HepG2 (cell line): ENCODE data around the gene TMEM273. TPM values are rescaled to one million over a fixed set of nuclear protein-coding genes. Genes with fewer than 3 reads are reported as not detected.

ENCODE experiments used
- ATAC-seq: fragments of 200-7000 bp; cut with Tn5 transposase; 3 replicates; pipeline ENCODE4 v1.9.1; 2020; ENCODE audit warnings: mild to moderate bottlenecking, moderate library complexity
- BruUV-seq: library from RNA; stranded (reverse); fragments of 400-500 nt; replicated peaks from 2 replicates; lab custom pipeline; 2021; lab: Mats Ljungman, UMichigan
- CTCF ChIA-PET: fragments of 300-600 bp; formaldehyde crosslinking; extraction: SDS; loops from one replicate; lab custom pipeline; 2021; ENCODE audit warnings: low total read pairs, inconsistent platforms, low intra/inter-chr PET ratio; lab: Yijun Ruan, JAX
- POLR2A ChIA-PET: fragments of 350-600 bp; sonication (Branson Sonifier 250); formaldehyde crosslinking; loops from one replicate; lab custom pipeline; 2020; ENCODE audit warnings: antibody characterized with exemption, inconsistent platforms; lab: Yijun Ruan, JAX
- DNase-seq: peaks from one replicate; pipeline ENCODE4 v3.0.0-alpha.2; 2015; ENCODE audit warnings: low spot score
- FAIRE-seq: peaks from 3 replicates; lab custom pipeline; 2011; peaks lifted over from hg19 to GRCh38; lab: Jason Lieb, UNC
- H2AFZ ChIP-seq: one replicate; pipeline ENCODE4 v1.6.1; 2011; ENCODE audit warnings: low read length, inconsistent platforms
- H3K27ac ChIP-seq: fragments of 300-600 bp; 3 replicates; pipeline ENCODE4 v1.8.0; 2011; ENCODE audit warnings: mixed run types, mild to moderate bottlenecking, mixed read lengths, low read length, inconsistent platforms; ENCODE audit not compliant: insufficient read depth; ENCODE audit errors: extremely low read length
- H3K27me3 ChIP-seq, 2 experiments: fragments of 200-600 bp in 1 of 2; 2 replicates in 1 of 2; 3 replicates in 1 of 2; pipeline versions ENCODE4 v1.6.0 to v1.8.0; 2011; ENCODE audit warnings: low read length in 2 of 2, mild to moderate bottlenecking in 2 of 2, moderate library complexity in 2 of 2, inconsistent platforms in 1 of 2; ENCODE audit not compliant: insufficient read depth in 2 of 2, control insufficient read depth in 1 of 2
- H3K36me3 ChIP-seq, 2 experiments: fragments of 200-600 bp in 1 of 2; replicated peaks in 1 of 2; 2 replicates in 1 of 2; 3 replicates in 1 of 2; pipeline versions ENCODE4 v1.5.1 to v1.8.0; 2011; ENCODE audit warnings: low read length in 2 of 2, inconsistent platforms in 1 of 2; ENCODE audit not compliant: insufficient read depth in 2 of 2, control insufficient read depth in 1 of 2
- H3K4me1 ChIP-seq: 2 replicates; pipeline ENCODE4 v1.5.1; 2012; ENCODE audit warnings: low read length, inconsistent platforms; ENCODE audit not compliant: insufficient read depth
- H3K4me2 ChIP-seq: 2 replicates; pipeline ENCODE4 v1.6.0; 2011; ENCODE audit warnings: low read depth, low read length, inconsistent platforms
- H3K4me3 ChIP-seq, 3 experiments: fragments of 200-600 bp in 1 of 3; sonication (generic), shearing (Covaris generic) in 1 of 3; replicated peaks in 1 of 3; 2 replicates each; pipeline ENCODE4 v1.5.1; 2011 to 2016; ENCODE audit warnings: low read length in 3 of 3, inconsistent platforms in 2 of 3, low read depth in 2 of 3, mild to moderate bottlenecking in 2 of 3, control low read depth in 1 of 3, mixed read lengths in 1 of 3; ENCODE audit not compliant: insufficient read depth in 1 of 3
- H3K79me2 ChIP-seq: one replicate; pipeline ENCODE4 v1.6.1; 2011; ENCODE audit warnings: low read length, inconsistent platforms; ENCODE audit not compliant: insufficient read depth
- H3K9ac ChIP-seq: 2 replicates; pipeline ENCODE4 v1.6.0; 2011; ENCODE audit warnings: mild to moderate bottlenecking, low read depth, low read length, inconsistent platforms; ENCODE audit not compliant: insufficient read depth
- H3K9me3 ChIP-seq: 2 replicates; pipeline ENCODE4 v1.5.1; 2012; ENCODE audit warnings: mild to moderate bottlenecking, low read length
- H4K20me1 ChIP-seq: 2 replicates; pipeline ENCODE4 v1.6.0; 2011; ENCODE audit warnings: inconsistent platforms, mild to moderate bottlenecking, low read length, moderate library complexity; ENCODE audit not compliant: insufficient read depth
- KLF11 ChIP-seq: IDR thresholded peaks from 2 replicates; pipeline ENCODE4 v1.6.1; 2016; ENCODE audit warnings: missing compliant biosample characterization
- MBD4 ChIP-seq: IDR thresholded peaks from 2 replicates; pipeline ENCODE4 v1.6.1; 2012; ENCODE audit warnings: low read length, inconsistent platforms, borderline replicate concordance
- NFRKB ChIP-seq: fragments of 450-650 bp; IDR thresholded peaks from 2 replicates; pipeline ENCODE4 v1.6.1; 2017
- NR2F6 ChIP-seq, 2 experiments: IDR thresholded peaks; 2 replicates each; pipeline ENCODE4 v1.6.1; 2016; ENCODE audit warnings: antibody characterized with exemption in 1 of 2, mild to moderate bottlenecking in 1 of 2
- POGZ ChIP-seq: sonication (generic); formaldehyde crosslinking; IDR thresholded peaks from 2 replicates; pipeline ENCODE4 v1.4.0; 2020; ENCODE audit warnings: mild to moderate bottlenecking, missing genetic modification reagents
- PTBP1 ChIP-seq: fragments of 200-400 bp; formaldehyde crosslinking; IDR thresholded peaks from 2 replicates; pipeline ENCODE4 v1.6.1; 2018; ENCODE audit warnings: low read length, low read depth; ENCODE audit not compliant: poor library complexity, severe bottlenecking
- RARA ChIP-seq: IDR thresholded peaks from 2 replicates; pipeline ENCODE4 v1.6.1; 2016; ENCODE audit warnings: missing genetic modification reagents, missing compliant biosample characterization
- REL ChIP-seq: sonication (generic); formaldehyde crosslinking; conservative IDR thresholded peaks from 2 replicates; pipeline ENCODE4 v1.8.0; 2022; ENCODE audit warnings: mild to moderate bottlenecking, missing genetic modification reagents, moderate library complexity
- SMAD1 ChIP-seq: sonication (generic); formaldehyde crosslinking; IDR thresholded peaks from 2 replicates; pipeline ENCODE4 v1.4.0; 2020; ENCODE audit warnings: missing genetic modification reagents, low read depth, mild to moderate bottlenecking, borderline replicate concordance
- ZEB1 ChIP-seq: IDR thresholded peaks from 2 replicates; pipeline ENCODE4 v1.6.1; 2012; ENCODE audit warnings: mild to moderate bottlenecking, low read depth, inconsistent platforms; ENCODE audit not compliant: insufficient replicate concordance
- ZNF329 ChIP-seq: sonication (generic); formaldehyde crosslinking; IDR thresholded peaks from 2 replicates; pipeline ENCODE4 v1.9.0; 2021; ENCODE audit warnings: low read depth, mild to moderate bottlenecking, missing genetic modification reagents
- ZNF33B ChIP-seq: sonication (generic); formaldehyde crosslinking; IDR thresholded peaks from 2 replicates; pipeline ENCODE4 v1.5.1; 2020; ENCODE audit warnings: mild to moderate bottlenecking, missing genetic modification reagents
- ZNF547 ChIP-seq: sonication (generic); formaldehyde crosslinking; IDR thresholded peaks from 2 replicates; pipeline ENCODE4 v1.5.1; 2020; ENCODE audit warnings: mild to moderate bottlenecking, missing genetic modification reagents
- ZNF678 ChIP-seq: sonication (generic); formaldehyde crosslinking; IDR thresholded peaks from 2 replicates; pipeline ENCODE4 v1.4.0; 2020; ENCODE audit warnings: mild to moderate bottlenecking, missing genetic modification reagents
- WGBS: methylation state at CpG from one replicate; pipeline ENCODE4 v1.1.6; 2017; ENCODE audit warnings: low lambda C conversion rate; 5-methylcytosine and 5-hydroxymethylcytosine counted together
- in situ Hi-C: cut with HindIII; loops from 2 replicates; pipeline ENCODE4 v1.10.0; 2017; ENCODE audit warnings: low pct_unique_long_range_greater_than_20kb; ENCODE audit not compliant: extremely low pct_ligation_motif_present
- intact Hi-C: fragments of 100-400 bp; cut with micrococcal nuclease; formaldehyde crosslinking; loops from one replicate; pipeline ENCODE4 v1.10.0; 2022; ENCODE audit not compliant: unreplicated experiment
- polyA plus RNA-seq, 8 experiments: library from polyadenylated mRNA; depleted of rRNA in 3 of 8; stranded (reverse) in 7 of 8; unstranded in 1 of 8; fragments of >200 nt; fragmentation: Illumina TruSeq in 4 of 8; extraction: Trizol in 4 of 8; gene quantifications; 2 replicates each; pipeline versions ENCODE4 v1.2.1 to v1.2.3, GENCODE V29; 2011 to 2016; ENCODE audit warnings: low read depth in 4 of 8, missing spikeins in 1 of 8, mixed read lengths in 1 of 8; ENCODE audit not compliant: insufficient read depth in 1 of 8
- total RNA-seq, 5 experiments: library from RNA; depleted of rRNA; stranded (reverse); fragments of >200 nt; fragmentation: Illumina TruSeq; extraction: Trizol; gene quantifications; 2 replicates each; pipeline ENCODE4 v1.2.3, GENCODE V29; 2016; ENCODE audit warnings: low read depth in 1 of 5
- TF ChIP-seq, protein P1 (sequence below): sonication (generic); formaldehyde crosslinking; IDR thresholded peaks from 2 replicates; pipeline ENCODE4 v1.5.0; 2020; ENCODE audit warnings: mild to moderate bottlenecking, missing genetic modification reagents, borderline replicate concordance

TMEM273 gene
- total and polyA plus RNA-seq, 2 of the 13 experiments (the other 11 are each of a cell fraction or from before 2014, with no cell fraction given): not detected

GRCh38 chr10:49158404-49158803 lies 29.8 kb downstream of the TMEM273 start (continued):
- TF ChIP-seq MBD4 (no peak), KLF11 (CRISPR knock-in tag) (no peak)
- TF ChIP-seq, all 625 proteins: peak for 0

GRCh38 chr10:49157229-49157628 lies 31.0 kb downstream of the TMEM273 start:
- no TSS peak for BruUV-seq
- DNase-seq (no peak), ATAC-seq (no peak), FAIRE-seq (no peak)
- no peak overlapping the region for H3K4me2 ChIP-seq
- no peak overlapping the region for H2AFZ ChIP-seq
- no peaks in the 10 kb centered on the region for H3K79me2 ChIP-seq
- no peak overlapping the region for H3K27ac ChIP-seq
- no peaks in the 10 kb centered on the region for H3K36me3 ChIP-seq
- ChIA-PET CTCF (no interaction called here), POLR2A (no interaction called here)
- H3K27me3 ChIP-seq: no peaks in the 10 kb centered on the region; a peak in 1 of 5 replicates
- H3K9me3 ChIP-seq: no peaks in the 10 kb centered on the region
- 10% methylated on average over 3 of the region's 3 CpGs for WGBS
- no peak overlapping the region for H3K9ac ChIP-seq
- no peak overlapping the region for H3K4me3 ChIP-seq
- in situ Hi-C loops (no loop called here), intact Hi-C loops (no loop called here)
- no peaks in the 10 kb centered on the region for H3K4me1 ChIP-seq
- H4K20me1 ChIP-seq: no peaks in the 10 kb centered on the region
- TF ChIP-seq PTBP1 (no peak), SMAD1 (CRISPR knock-in tag) (no peak), ZNF678 (CRISPR knock-in tag) (no peak), ZNF547 (no peak), ZEB1 (no peak), POGZ (no peak), ZNF329 (CRISPR knock-in tag) (no peak), NR2F6 (IDR thresholded peaks at IDR 0.05) (no peak), NR2F6 (CRISPR knock-in tag; IDR thresholded peaks at IDR 0.05) (no peak), RARA (CRISPR knock-in tag) (no peak), NFRKB (no peak), REL (CRISPR knock-in tag) (no peak), ZNF33B (CRISPR knock-in tag) (no peak)
- TF ChIP-seq, protein P1, sequence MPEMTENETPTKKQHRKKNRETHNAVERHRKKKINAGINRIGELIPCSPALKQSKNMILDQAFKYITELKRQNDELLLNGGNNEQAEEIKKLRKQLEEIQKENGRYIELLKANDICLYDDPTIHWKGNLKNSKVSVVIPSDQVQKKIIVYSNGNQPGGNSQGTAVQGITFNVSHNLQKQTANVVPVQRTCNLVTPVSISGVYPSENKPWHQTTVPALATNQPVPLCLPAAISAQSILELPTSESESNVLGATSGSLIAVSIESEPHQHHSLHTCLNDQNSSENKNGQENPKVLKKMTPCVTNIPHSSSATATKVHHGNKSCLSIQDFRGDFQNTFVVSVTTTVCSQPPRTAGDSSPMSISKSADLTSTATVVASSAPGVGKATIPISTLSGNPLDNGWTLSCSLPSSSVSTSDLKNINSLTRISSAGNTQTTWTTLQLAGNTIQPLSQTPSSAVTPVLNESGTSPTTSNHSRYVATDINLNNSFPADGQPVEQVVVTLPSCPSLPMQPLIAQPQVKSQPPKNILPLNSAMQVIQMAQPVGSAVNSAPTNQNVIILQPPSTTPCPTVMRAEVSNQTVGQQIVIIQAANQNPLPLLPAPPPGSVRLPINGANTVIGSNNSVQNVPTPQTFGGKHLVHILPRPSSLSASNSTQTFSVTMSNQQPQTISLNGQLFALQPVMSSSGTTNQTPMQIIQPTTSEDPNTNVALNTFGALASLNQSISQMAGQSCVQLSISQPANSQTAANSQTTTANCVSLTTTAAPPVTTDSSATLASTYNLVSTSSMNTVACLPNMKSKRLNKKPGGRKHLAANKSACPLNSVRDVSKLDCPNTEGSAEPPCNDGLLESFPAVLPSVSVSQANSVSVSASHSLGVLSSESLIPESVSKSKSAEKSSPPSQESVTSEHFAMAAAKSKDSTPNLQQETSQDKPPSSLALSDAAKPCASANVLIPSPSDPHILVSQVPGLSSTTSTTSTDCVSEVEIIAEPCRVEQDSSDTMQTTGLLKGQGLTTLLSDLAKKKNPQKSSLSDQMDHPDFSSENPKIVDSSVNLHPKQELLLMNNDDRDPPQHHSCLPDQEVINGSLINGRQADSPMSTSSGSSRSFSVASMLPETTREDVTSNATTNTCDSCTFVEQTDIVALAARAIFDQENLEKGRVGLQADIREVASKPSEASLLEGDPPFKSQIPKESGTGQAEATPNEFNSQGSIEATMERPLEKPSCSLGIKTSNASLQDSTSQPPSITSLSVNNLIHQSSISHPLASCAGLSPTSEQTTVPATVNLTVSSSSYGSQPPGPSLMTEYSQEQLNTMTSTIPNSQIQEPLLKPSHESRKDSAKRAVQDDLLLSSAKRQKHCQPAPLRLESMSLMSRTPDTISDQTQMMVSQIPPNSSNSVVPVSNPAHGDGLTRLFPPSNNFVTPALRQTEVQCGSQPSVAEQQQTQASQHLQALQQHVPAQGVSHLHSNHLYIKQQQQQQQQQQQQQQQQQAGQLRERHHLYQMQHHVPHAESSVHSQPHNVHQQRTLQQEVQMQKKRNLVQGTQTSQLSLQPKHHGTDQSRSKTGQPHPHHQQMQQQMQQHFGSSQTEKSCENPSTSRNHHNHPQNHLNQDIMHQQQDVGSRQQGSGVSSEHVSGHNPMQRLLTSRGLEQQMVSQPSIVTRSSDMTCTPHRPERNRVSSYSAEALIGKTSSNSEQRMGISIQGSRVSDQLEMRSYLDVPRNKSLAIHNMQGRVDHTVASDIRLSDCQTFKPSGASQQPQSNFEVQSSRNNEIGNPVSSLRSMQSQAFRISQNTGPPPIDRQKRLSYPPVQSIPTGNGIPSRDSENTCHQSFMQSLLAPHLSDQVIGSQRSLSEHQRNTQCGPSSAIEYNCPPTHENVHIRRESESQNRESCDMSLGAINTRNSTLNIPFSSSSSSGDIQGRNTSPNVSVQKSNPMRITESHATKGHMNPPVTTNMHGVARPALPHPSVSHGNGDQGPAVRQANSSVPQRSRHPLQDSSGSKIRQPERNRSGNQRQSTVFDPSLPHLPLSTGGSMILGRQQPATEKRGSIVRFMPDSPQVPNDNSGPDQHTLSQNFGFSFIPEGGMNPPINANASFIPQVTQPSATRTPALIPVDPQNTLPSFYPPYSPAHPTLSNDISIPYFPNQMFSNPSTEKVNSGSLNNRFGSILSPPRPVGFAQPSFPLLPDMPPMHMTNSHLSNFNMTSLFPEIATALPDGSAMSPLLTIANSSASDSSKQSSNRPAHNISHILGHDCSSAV: no peak
